KOPT-K1 (cell line): ENCODE results near the gene KCNC1.

Experiments used
- H3K27ac ChIP-seq: fragments of 200-600 bp; sonication (generic); 2 replicates; pipeline ENCODE4 v1.5.1; 2016; ENCODE audit warnings: antibody characterized with exemption, mild to moderate bottlenecking, low read depth, low read length; ENCODE audit not compliant: poor library complexity, severe bottlenecking
- H3K36me3 ChIP-seq: fragments of 200-600 bp; sonication (generic); 2 replicates; pipeline ENCODE4 v1.5.1; 2017; ENCODE audit warnings: antibody characterized with exemption, mild to moderate bottlenecking, low read length, moderate library complexity; ENCODE audit not compliant: insufficient read depth
- H3K9me3 ChIP-seq: fragments of 200-600 bp; sonication (generic); 2 replicates; pipeline ENCODE4 v1.5.1; 2017; ENCODE audit warnings: antibody characterized with exemption, low read length, mild to moderate bottlenecking; ENCODE audit not compliant: insufficient read depth, poor library complexity, severe bottlenecking

KCNC1 gene

GRCh38 chr11:17734418-17734911 is at the start of gene KCNC1:
KCNC1 (plus strand) TSS chr11:17734781; CDS start chr11:17736003, 1,222 bp downstream.
- Histone ChIP-seq H3K9me3 (no peaks in the 10 kb centered on the region), H3K27ac (no peak within 1 kb of the TSS), H3K36me3 (no peaks in the 10 kb centered on the region)

GRCh38 chr11:17686231-17686980 is 48.2 kb upstream of the KCNC1 start:
- no peaks in the 10 kb centered on the region for H3K9me3 ChIP-seq
- H3K27ac ChIP-seq, result no peak overlapping the region
- H3K36me3 ChIP-seq, result no peaks in the 10 kb centered on the region

GRCh38 chr11:17687946-17688670 is 46.5 kb upstream of the KCNC1 start:
- no peaks in the 10 kb centered on the region for H3K9me3 ChIP-seq

GRCh38 chr11:17691550-17691949 is 43.0 kb upstream of the KCNC1 start:
- H3K36me3 ChIP-seq, result no peaks in the 10 kb centered on the region
- no peak overlapping the region for H3K27ac ChIP-seq
- H3K9me3 ChIP-seq, result no peaks in the 10 kb centered on the region

More at GRCh38 chr11:17687946-17688670, 46.5 kb upstream of the KCNC1 start:
- Histone ChIP-seq H3K36me3 (no peaks in the 10 kb centered on the region), H3K27ac (no peak overlapping the region)

- Histone ChIP-seq H3K9me3 (no peaks in the 10 kb centered on the region), H3K27ac (no peak overlapping the region), H3K36me3 (no peaks in the 10 kb centered on the region)
Measured at GRCh38 chr11:17691976-17692375, 42.6 kb upstream of the KCNC1 start.

- H3K9me3 ChIP-seq, result no peaks in the 10 kb centered on the region
- H3K36me3 ChIP-seq, result no peaks in the 10 kb centered on the region
- H3K27ac ChIP-seq, result no peak overlapping the region
Measured at GRCh38 chr11:17692931-17693330, 41.6 kb upstream of the KCNC1 start.

GRCh38 chr11:17693531-17693930 is 41.0 kb upstream of the KCNC1 start:
- no peaks in the 10 kb centered on the region for H3K9me3 ChIP-seq
- H3K36me3 ChIP-seq, result no peaks in the 10 kb centered on the region
- no peak overlapping the region for H3K27ac ChIP-seq

- H3K27ac ChIP-seq, result no peak overlapping the region
- no peaks in the 10 kb centered on the region for H3K36me3 ChIP-seq
- no peaks in the 10 kb centered on the region for H3K9me3 ChIP-seq
Measured at GRCh38 chr11:17694494-17695110, 40.0 kb upstream of the KCNC1 start.

GRCh38 chr11:17695454-17696441 is 38.8 kb upstream of the KCNC1 start:
- Histone ChIP-seq H3K9me3 (no peaks in the 10 kb centered on the region), H3K36me3 (no peaks in the 10 kb centered on the region), H3K27ac (no peak overlapping the region)

- no peaks in the 10 kb centered on the region for H3K9me3 ChIP-seq
- no peaks in the 10 kb centered on the region for H3K36me3 ChIP-seq
- H3K27ac ChIP-seq, result no peak overlapping the region
Measured at GRCh38 chr11:17696741-17697140, 37.8 kb upstream of the KCNC1 start.

- H3K27ac ChIP-seq, result no peak overlapping the region
- H3K9me3 ChIP-seq, result no peaks in the 10 kb centered on the region
- H3K36me3 ChIP-seq, result no peaks in the 10 kb centered on the region
Measured at GRCh38 chr11:17697175-17697949, 37.2 kb upstream of the KCNC1 start.

- H3K27ac ChIP-seq, result no peak overlapping the region
- no peaks in the 10 kb centered on the region for H3K36me3 ChIP-seq
- H3K9me3 ChIP-seq, result no peaks in the 10 kb centered on the region
Measured at GRCh38 chr11:17699147-17700114, 35.1 kb upstream of the KCNC1 start.

GRCh38 chr11:17700991-17701390 is 33.6 kb upstream of the KCNC1 start:
- H3K27ac ChIP-seq, result no peak overlapping the region
- H3K36me3 ChIP-seq, result no peaks in the 10 kb centered on the region
- no peaks in the 10 kb centered on the region for H3K9me3 ChIP-seq
